Endothelial cell of umbilical vein (primary cell): ENCODE results near the gene LHFPL6.

ENCODE experiments used
- EZH2 ChIP-seq: IDR thresholded peaks from 2 replicates; pipeline ENCODE4 v1.6.1; 2012; ENCODE audit warnings: borderline replicate concordance, low read depth, mild to moderate bottlenecking, moderate library complexity, low read length, inconsistent platforms; ENCODE audit not compliant: severe bottlenecking
- FOS ChIP-seq: IDR thresholded peaks from 2 replicates; pipeline ENCODE4 v1.6.1; 2011; ENCODE audit warnings: mild to moderate bottlenecking, low read length, moderate library complexity, borderline replicate concordance; ENCODE audit not compliant: insufficient read depth
- GATA2 ChIP-seq: IDR thresholded peaks from 2 replicates; pipeline ENCODE4 v1.7.0; 2011; ENCODE audit warnings: low read depth, mild to moderate bottlenecking, moderate library complexity, mixed read lengths, low read length; ENCODE audit not compliant: insufficient read length, insufficient read depth
- JUN ChIP-seq: IDR thresholded peaks from 2 replicates; pipeline ENCODE4 v1.6.1; 2011; ENCODE audit warnings: borderline replicate concordance, low read depth; ENCODE audit not compliant: insufficient read length, insufficient read depth
- MYC ChIP-seq: IDR thresholded peaks from one replicate; pipeline ENCODE4 v1.6.1; 2011; ENCODE audit warnings: mild to moderate bottlenecking, low read depth, low read length
- POLR2A ChIP-seq: IDR thresholded peaks from 2 replicates; pipeline ENCODE4 v1.6.1; 2012; ENCODE audit warnings: low read depth, mild to moderate bottlenecking, control low read depth, low read length
- POLR2AphosphoS5 ChIP-seq: IDR thresholded peaks from 2 replicates; pipeline ENCODE4 v1.6.1; 2012; ENCODE audit warnings: low read depth, mild to moderate bottlenecking, control low read depth, low read length, moderate library complexity; ENCODE audit not compliant: insufficient read depth
- TF ChIP-seq, protein P1 (sequence below), 2 donors: IDR thresholded peaks; 1 replicate in 1 of 2; 2 replicates in 1 of 2; pipeline ENCODE4 v1.5.1; 2011; ENCODE audit warnings: low read length in 2 of 2, mild to moderate bottlenecking in 2 of 2, moderate library complexity in 2 of 2, control low read depth in 1 of 2, inconsistent platforms in 1 of 2, low read depth in 1 of 2; ENCODE audit not compliant: insufficient read depth in 1 of 2; ENCODE audit errors: extremely low read depth in 1 of 2
- TF ChIP-seq, protein P2 (sequence below): IDR thresholded peaks from 2 replicates; pipeline ENCODE4 v1.6.1; 2011; ENCODE audit not compliant: insufficient read depth, insufficient read length

DNA sequence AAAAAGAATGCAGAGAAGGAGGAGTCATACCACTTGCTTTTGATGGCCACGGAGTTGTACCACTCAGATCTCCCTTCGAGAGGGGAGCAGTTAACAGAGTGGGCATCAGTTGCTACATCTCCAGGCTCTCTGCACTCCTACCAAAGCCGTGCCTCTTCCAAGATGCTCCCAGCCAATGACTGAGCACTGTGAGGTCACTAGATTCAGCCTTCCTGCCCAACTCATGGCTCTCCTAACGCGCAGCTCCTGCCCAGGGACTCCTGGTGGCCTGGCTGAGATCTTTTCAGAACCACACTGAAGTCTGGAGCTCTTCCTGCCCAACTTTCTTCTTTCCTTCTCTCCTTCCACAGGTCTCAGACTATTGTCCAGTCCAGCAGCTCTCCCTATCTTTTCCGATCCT, 66.7 kb downstream of the LHFPL6 start:
- TF ChIP-seq, protein P1, sequence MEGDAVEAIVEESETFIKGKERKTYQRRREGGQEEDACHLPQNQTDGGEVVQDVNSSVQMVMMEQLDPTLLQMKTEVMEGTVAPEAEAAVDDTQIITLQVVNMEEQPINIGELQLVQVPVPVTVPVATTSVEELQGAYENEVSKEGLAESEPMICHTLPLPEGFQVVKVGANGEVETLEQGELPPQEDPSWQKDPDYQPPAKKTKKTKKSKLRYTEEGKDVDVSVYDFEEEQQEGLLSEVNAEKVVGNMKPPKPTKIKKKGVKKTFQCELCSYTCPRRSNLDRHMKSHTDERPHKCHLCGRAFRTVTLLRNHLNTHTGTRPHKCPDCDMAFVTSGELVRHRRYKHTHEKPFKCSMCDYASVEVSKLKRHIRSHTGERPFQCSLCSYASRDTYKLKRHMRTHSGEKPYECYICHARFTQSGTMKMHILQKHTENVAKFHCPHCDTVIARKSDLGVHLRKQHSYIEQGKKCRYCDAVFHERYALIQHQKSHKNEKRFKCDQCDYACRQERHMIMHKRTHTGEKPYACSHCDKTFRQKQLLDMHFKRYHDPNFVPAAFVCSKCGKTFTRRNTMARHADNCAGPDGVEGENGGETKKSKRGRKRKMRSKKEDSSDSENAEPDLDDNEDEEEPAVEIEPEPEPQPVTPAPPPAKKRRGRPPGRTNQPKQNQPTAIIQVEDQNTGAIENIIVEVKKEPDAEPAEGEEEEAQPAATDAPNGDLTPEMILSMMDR (IDR thresholded peaks at IDR 0.05; ENCODE audit: extremely low read depth in 1 of 2, insufficient read depth in 1 of 2, low read depth in 1 of 2, low read length in 2 of 2): no peak
- no peak for TF ChIP-seq MYC
- no peak for TF ChIP-seq EZH2
- TF ChIP-seq GATA2: no peak
- no peak for TF ChIP-seq POLR2AphosphoS5
- TF ChIP-seq, protein P2, sequence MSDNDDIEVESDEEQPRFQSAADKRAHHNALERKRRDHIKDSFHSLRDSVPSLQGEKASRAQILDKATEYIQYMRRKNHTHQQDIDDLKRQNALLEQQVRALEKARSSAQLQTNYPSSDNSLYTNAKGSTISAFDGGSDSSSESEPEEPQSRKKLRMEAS: no peak
- TF ChIP-seq POLR2A: no peak
- TF ChIP-seq JUN: no peak
- no peak for TF ChIP-seq FOS
